HEK293 (cell line): Measurements from ENCODE around the gene GLT6D1.

ENCODE experiments used
- CTCF ChIA-PET: fragments of 350-600 bp; formaldehyde crosslinking; extraction: SDS; loops from one replicate; lab custom pipeline; 2021; ENCODE audit warnings: antibody characterized with exemption; lab: Yijun Ruan, JAX
- POLR2A ChIA-PET: fragments of 300-600 bp; formaldehyde crosslinking; extraction: SDS; loops from one replicate; lab custom pipeline; 2020; ENCODE audit warnings: antibody characterized with exemption, inconsistent platforms; lab: Yijun Ruan, JAX
- H3K27ac ChIP-seq: fragments of 200-500 bp; sonication (Bioruptor generic); 2 replicates; pipeline ENCODE4 v1.5.1; 2014; ENCODE audit warnings: low read depth, low read length, control low read depth, inconsistent platforms; ENCODE audit errors: extremely low read depth
- H3K36me3 ChIP-seq, 2 experiments: fragments of 200-500 bp in 1 of 2; sonication (Bioruptor generic) in 1 of 2; 1 replicate in 1 of 2; 2 replicates in 1 of 2; pipeline ENCODE4 v1.5.1; 2014 to 2017; ENCODE audit warnings: inconsistent platforms in 2 of 2, low read length in 2 of 2; ENCODE audit not compliant: control insufficient read depth in 2 of 2, insufficient read depth in 1 of 2
- H3K4me1 ChIP-seq: fragments of 200-500 bp; sonication (Bioruptor generic); 2 replicates; pipeline ENCODE4 v1.5.1; 2014; ENCODE audit warnings: mild to moderate bottlenecking, low read length, inconsistent platforms; ENCODE audit not compliant: control insufficient read depth, insufficient read depth
- H3K4me3 ChIP-seq: 2 replicates; pipeline ENCODE4 v1.5.1; 2011; ENCODE audit warnings: low read depth, mild to moderate bottlenecking, control low read depth, low read length, moderate library complexity
- H3K9me3 ChIP-seq: fragments of 200-500 bp; sonication (Bioruptor generic); 2 replicates; pipeline ENCODE4 v1.5.1; 2014; ENCODE audit warnings: low read depth, low read length, inconsistent platforms; ENCODE audit not compliant: control insufficient read depth, insufficient read depth
- ELK4 ChIP-seq: IDR thresholded peaks from 2 replicates; pipeline ENCODE4 v1.6.1; 2011; ENCODE audit warnings: mild to moderate bottlenecking, low read depth, low read length, borderline replicate concordance
- HOXC10 ChIP-seq: sonication (generic); formaldehyde crosslinking; IDR thresholded peaks from 2 replicates; pipeline ENCODE4 v1.8.1; 2023; ENCODE audit warnings: mild to moderate bottlenecking, missing genetic modification reagents
- KLF1 ChIP-seq: fragments of 450-650 bp; formaldehyde crosslinking; IDR thresholded peaks from 2 replicates; pipeline ENCODE4 v1.5.1; 2016; ENCODE audit warnings: missing biosample characterization, missing genetic modification characterization
- ZBTB11 ChIP-seq: fragments of 450-650 bp; formaldehyde crosslinking; conservative IDR thresholded peaks from 2 replicates; pipeline ENCODE4 v1.5.1; 2016; ENCODE audit warnings: low read depth, missing biosample characterization, missing genetic modification characterization
- ZBTB7A ChIP-seq: fragments of 450-650 bp; formaldehyde crosslinking; IDR thresholded peaks from 2 replicates; pipeline ENCODE4 v1.5.1; 2016; ENCODE audit warnings: low read depth, missing biosample characterization, missing genetic modification characterization
- ZNF146 ChIP-seq: fragments of 450-650 bp; formaldehyde crosslinking; IDR thresholded peaks from 2 replicates; pipeline ENCODE4 v1.5.1; 2016; ENCODE audit warnings: missing biosample characterization, missing genetic modification characterization
- ZNF26 ChIP-seq: fragments of 450-650 bp; formaldehyde crosslinking; IDR thresholded peaks from 2 replicates; pipeline ENCODE4 v1.5.1; 2016; ENCODE audit warnings: missing biosample characterization, missing genetic modification characterization
- ZNF350 ChIP-seq: fragments of 450-650 bp; formaldehyde crosslinking; IDR thresholded peaks from 2 replicates; pipeline ENCODE4 v1.5.0; 2017; ENCODE audit warnings: missing biosample characterization, mild to moderate bottlenecking, missing genetic modification characterization
- ZNF449 ChIP-seq: fragments of 450-650 bp; formaldehyde crosslinking; IDR thresholded peaks from 2 replicates; pipeline ENCODE4 v1.5.1; 2017; ENCODE audit warnings: missing biosample characterization, mild to moderate bottlenecking, missing genetic modification characterization, moderate library complexity
- ZNF518A ChIP-seq: fragments of 450-650 bp; formaldehyde crosslinking; conservative IDR thresholded peaks from 2 replicates; pipeline ENCODE4 v1.5.1; 2016; ENCODE audit warnings: low read depth, missing biosample characterization, missing genetic modification characterization
- ZNF555 ChIP-seq: fragments of 450-650 bp; formaldehyde crosslinking; conservative IDR thresholded peaks from 2 replicates; pipeline ENCODE4 v1.5.1; 2017; ENCODE audit warnings: missing biosample characterization, mild to moderate bottlenecking, missing genetic modification characterization, inconsistent platforms
- ZNF558 ChIP-seq: fragments of 450-650 bp; formaldehyde crosslinking; IDR thresholded peaks from 2 replicates; pipeline ENCODE4 v1.5.1; 2016; ENCODE audit warnings: missing biosample characterization, missing genetic modification characterization
- ZNF747 ChIP-seq: fragments of 450-650 bp; formaldehyde crosslinking; IDR thresholded peaks from 2 replicates; pipeline ENCODE4 v1.5.1; 2016; ENCODE audit warnings: missing biosample characterization, missing genetic modification characterization
- ZNF837 ChIP-seq: fragments of 450-650 bp; formaldehyde crosslinking; IDR thresholded peaks from 2 replicates; pipeline ENCODE4 v1.5.1; 2016; ENCODE audit warnings: missing biosample characterization, missing genetic modification characterization
- ZXDB ChIP-seq: fragments of 450-650 bp; formaldehyde crosslinking; IDR thresholded peaks from 2 replicates; pipeline ENCODE4 v1.5.1; 2016; ENCODE audit warnings: missing biosample characterization, missing genetic modification characterization

Gene GLT6D1

GRCh38 chr9:135614821-135615665 is 24.3 kb downstream of the GLT6D1 start:
- Histone ChIP-seq H3K4me3 (no peak overlapping the region), H3K27ac (no peak overlapping the region), H3K36me3 (no peaks in the 10 kb centered on the region), H3K9me3 (no peaks in the 10 kb centered on the region), H3K4me1 (no peaks in the 10 kb centered on the region)
- ChIA-PET POLR2A (interaction anchor here (0.5 kb wide), 1 partner anchor 19 kb away, joined by 7 read pairs; no protein-coding TSS in a partner anchor), CTCF (interaction anchor here (0.5 to 2.9 kb wide), 4 partner anchors 13 to 183 kb away, joined by 3 to 10 read pairs (median 4); no protein-coding TSS in a partner anchor)
- TF ChIP-seq ZNF26 (no peak), KLF1 (tag by site-specific recombination) (0 out of 2 replicates have a peak, but pooled peaks have one; percentile 13)

GRCh38 chr9:135613946-135614805 is 25.2 kb downstream of the GLT6D1 start:
- ChIA-PET POLR2A (no interaction called here), CTCF (interaction anchor here (0.6 to 0.7 kb wide), 2 partner anchors 28 to 184 kb away, joined by 3 to 4 read pairs; no protein-coding TSS in a partner anchor)
- H3K9me3 ChIP-seq: no peaks in the 10 kb centered on the region
- H3K4me1 ChIP-seq: no peaks in the 10 kb centered on the region
- no peak overlapping the region for H3K4me3 ChIP-seq
- TF ChIP-seq ZBTB7A (tag by site-specific recombination) (no peak), HOXC10 (CRISPR knock-in tag) (no peak), ELK4 (no peak), ZNF747 (no peak), ZNF350 (tag by site-specific recombination) (no peak), ZBTB11 (no peak), ZNF558 (tag by site-specific recombination) (no peak), ZNF837 (tag by site-specific recombination) (no peak), ZNF449 (tag by site-specific recombination) (no peak), ZNF146 (no peak), ZNF518A (tag by site-specific recombination) (no peak), ZNF555 (tag by site-specific recombination) (no peak), ZXDB (tag by site-specific recombination) (no peak)
- H3K27ac ChIP-seq: no peak overlapping the region
- H3K36me3 ChIP-seq: no peaks in the 10 kb centered on the region
